ENCODE measurements around the gene CCDC102A. TPM values are rescaled to one million over a fixed set of nuclear protein-coding genes. Genes with fewer than 3 reads are reported as not detected.

The CCDC102A gene
- total RNA-seq, 1 experiment from 2014 or later, result 8.1 TPM

DNA sequence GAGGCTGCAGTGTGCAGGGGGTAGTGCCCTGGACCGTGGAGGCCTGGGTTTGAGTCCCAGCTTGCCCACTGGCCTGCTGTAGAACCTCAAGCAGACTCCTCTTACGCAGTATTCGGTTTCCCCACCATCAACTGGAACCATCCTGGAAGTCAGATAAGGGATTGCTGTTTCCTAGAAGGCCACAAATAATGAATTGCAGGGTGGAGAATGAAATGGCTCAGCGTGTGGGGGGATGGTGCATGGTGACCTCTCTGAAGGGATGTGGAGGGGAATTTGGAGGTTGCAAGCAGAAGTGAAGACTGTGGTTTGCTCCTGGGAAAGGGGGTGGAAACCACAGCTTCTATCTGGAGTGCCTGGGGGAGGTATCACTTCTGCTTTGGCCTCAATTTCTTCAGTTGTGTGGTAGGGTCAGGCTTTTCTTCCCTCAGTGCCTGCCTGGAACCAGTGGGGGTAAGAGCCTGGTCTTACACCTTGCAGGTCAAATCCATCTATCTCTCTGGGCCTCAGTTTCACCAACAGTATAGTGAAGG is 7.8 kb upstream of the CCDC102A start:
- TF ChIP-seq, protein P1, sequence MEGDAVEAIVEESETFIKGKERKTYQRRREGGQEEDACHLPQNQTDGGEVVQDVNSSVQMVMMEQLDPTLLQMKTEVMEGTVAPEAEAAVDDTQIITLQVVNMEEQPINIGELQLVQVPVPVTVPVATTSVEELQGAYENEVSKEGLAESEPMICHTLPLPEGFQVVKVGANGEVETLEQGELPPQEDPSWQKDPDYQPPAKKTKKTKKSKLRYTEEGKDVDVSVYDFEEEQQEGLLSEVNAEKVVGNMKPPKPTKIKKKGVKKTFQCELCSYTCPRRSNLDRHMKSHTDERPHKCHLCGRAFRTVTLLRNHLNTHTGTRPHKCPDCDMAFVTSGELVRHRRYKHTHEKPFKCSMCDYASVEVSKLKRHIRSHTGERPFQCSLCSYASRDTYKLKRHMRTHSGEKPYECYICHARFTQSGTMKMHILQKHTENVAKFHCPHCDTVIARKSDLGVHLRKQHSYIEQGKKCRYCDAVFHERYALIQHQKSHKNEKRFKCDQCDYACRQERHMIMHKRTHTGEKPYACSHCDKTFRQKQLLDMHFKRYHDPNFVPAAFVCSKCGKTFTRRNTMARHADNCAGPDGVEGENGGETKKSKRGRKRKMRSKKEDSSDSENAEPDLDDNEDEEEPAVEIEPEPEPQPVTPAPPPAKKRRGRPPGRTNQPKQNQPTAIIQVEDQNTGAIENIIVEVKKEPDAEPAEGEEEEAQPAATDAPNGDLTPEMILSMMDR (conservative IDR thresholded peaks at IDR 0.05), result no peak
- no peak for TF ChIP-seq EZH2 (IDR thresholded peaks at IDR 0.05; ENCODE audit: low read depth)
- Histone ChIP-seq H3F3A (ENCODE audit: insufficient read depth, low read depth) (no peaks in the 10 kb centered on the region), H3K79me2 (ENCODE audit: low read depth) (no peaks in the 10 kb centered on the region), H3K36me3 (ENCODE audit: low read depth) (no peaks in the 10 kb centered on the region), H3K27ac (no peak overlapping the region), H3K4me1 (replicated peaks; ENCODE audit: insufficient read depth) (no peaks in the 10 kb centered on the region), H4K20me1 (ENCODE audit: insufficient read depth) (no peaks in the 10 kb centered on the region), H3K27me3 (ENCODE audit: insufficient read depth, low read depth) (0 out of 2 replicates have a peak, but pooled peaks cover 7% of the 10 kb centered on the region), H3K9me3 (ENCODE audit: insufficient read depth, low read depth) (no peaks in the 10 kb centered on the region), H3K4me2 (no peak overlapping the region), H2AFZ (no peak overlapping the region), H3K4me3 (no peak overlapping the region), H3K9me2 (ENCODE audit: insufficient read depth) (no peaks in the 10 kb centered on the region)
- DNase-seq, result no peak
- ChIA-PET POLR2A (ENCODE audit: unreplicated experiment) (no interaction called here), CTCF (no interaction called here)
- BruUV-seq (replicated peaks), result no TSS peak
- intact Hi-C loops (cut with micrococcal nuclease; ENCODE audit: unreplicated experiment), result no loop called here

DNA sequence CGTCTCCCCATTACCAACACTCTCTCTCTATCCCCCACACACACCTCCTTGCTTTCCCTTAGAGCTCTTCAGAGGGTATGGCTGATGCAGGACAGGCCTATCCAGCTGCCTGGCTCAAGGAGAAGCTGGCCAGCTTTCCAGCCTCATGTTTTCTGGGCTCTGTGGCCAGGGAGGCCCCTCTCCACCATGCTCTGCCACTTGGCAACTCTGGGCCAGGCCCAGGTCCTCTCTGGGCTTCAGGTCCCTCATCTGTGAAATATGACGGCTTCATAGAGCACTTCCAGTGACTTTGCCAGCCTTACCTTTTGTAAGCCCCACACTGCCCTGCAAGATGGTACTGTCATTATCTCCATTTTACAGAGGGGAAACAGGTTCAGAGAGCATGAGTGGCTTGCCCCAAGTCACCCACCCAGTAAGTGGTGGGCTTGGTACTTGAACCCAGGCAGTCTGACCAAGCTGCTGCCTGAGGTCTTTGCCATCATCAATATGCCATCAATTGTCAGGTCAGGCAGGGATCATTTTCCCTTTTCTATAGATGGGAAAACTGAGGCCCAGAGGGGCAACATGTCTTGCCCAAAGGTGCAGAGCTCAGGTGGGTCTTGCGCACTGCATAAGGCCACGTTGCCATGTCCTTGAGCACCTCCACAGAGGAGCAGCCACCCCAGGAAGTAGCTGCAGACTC is 5.5 kb upstream of the CCDC102A start:
- Histone ChIP-seq H3K4me2 (no peak overlapping the region), H3K79me2 (ENCODE audit: low read depth) (no peaks in the 10 kb centered on the region), H3K27ac (no peak overlapping the region), H4K20me1 (ENCODE audit: insufficient read depth) (no peaks in the 10 kb centered on the region), H2AFZ (no peak overlapping the region), H3K4me1 (replicated peaks; ENCODE audit: insufficient read depth) (no peaks in the 10 kb centered on the region; the same call in 1 of the 2 replicates), H3K9me3 (ENCODE audit: insufficient read depth, low read depth) (no peaks in the 10 kb centered on the region), H3K9me2 (ENCODE audit: insufficient read depth) (no peaks in the 10 kb centered on the region), H3F3A (ENCODE audit: insufficient read depth, low read depth) (peaks cover 3% of the 10 kb centered on the region; the same call in 1 of the 2 replicates), H3K4me3 (no peak overlapping the region), H3K27me3 (ENCODE audit: insufficient read depth, low read depth) (0 out of 2 replicates have a peak, but pooled peaks cover 7% of the 10 kb centered on the region), H3K36me3 (ENCODE audit: low read depth) (no peaks in the 10 kb centered on the region)
- intact Hi-C loops (cut with micrococcal nuclease; ENCODE audit: unreplicated experiment), result no loop called here
- ChIA-PET POLR2A (ENCODE audit: unreplicated experiment) (no interaction called here), CTCF (no interaction called here)
- BruUV-seq (replicated peaks), result no TSS peak
- no peak for TF ChIP-seq EZH2 (IDR thresholded peaks at IDR 0.05; ENCODE audit: low read depth)
- TF ChIP-seq, protein P1 (conservative IDR thresholded peaks at IDR 0.05), result no peak
- DNase-seq, result no peak

DNA sequence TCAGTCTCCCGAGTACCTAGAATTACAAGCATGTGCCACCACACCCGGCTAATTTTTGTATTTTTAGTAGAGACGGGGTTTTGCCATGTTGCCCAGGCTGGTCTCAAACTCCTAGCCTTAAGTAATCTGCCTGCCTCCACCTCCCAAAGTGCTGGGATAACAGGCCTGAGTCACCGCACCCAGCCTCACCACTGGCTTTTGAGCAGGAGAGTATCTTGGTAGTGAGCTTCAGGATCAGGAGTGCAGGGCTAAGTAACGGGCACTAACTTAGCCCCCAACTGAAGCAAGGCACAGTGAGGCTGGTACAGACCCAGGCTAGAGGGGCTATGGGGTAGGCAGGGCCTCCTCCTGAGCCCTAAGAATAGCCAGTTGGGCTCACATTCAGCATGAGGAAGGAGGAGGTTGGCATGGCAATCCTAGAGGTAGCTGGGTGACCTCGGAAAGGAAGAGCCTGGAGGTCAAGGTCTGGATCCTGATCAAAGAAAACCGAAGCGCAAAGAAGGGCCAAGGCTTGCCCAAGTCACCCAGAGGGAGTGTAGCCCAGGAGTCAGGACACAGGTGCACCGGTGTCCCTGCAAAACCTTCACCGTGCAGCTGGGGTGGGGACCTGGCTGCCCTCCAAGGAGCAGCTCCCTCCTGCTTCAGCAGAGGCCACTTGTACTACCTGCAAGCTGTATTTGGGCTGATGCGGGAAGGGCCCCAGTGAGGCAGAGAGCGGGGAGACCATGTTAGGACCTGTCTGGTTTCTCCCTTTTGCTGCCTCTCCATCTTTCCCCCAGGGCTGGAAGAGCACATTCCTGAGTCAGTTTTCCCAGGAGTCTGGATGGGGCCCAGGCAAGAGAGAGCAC is 4.8 kb upstream of the CCDC102A start:
- Histone ChIP-seq H3K9me2 (ENCODE audit: insufficient read depth) (no peaks in the 10 kb centered on the region), H3K79me2 (ENCODE audit: low read depth) (no peaks in the 10 kb centered on the region), H3K4me3 (no peak overlapping the region), H3K9me3 (ENCODE audit: insufficient read depth, low read depth) (no peaks in the 10 kb centered on the region), H3F3A (ENCODE audit: insufficient read depth, low read depth) (peaks cover 3% of the 10 kb centered on the region; the same call in 1 of the 2 replicates), H3K36me3 (ENCODE audit: low read depth) (no peaks in the 10 kb centered on the region), H3K27me3 (ENCODE audit: insufficient read depth, low read depth) (0 out of 2 replicates have a peak, but pooled peaks cover 7% of the 10 kb centered on the region), H3K4me2 (no peak overlapping the region), H2AFZ (no peak overlapping the region), H3K27ac (no peak overlapping the region), H3K4me1 (replicated peaks; ENCODE audit: insufficient read depth) (no peaks in the 10 kb centered on the region; the same call in 1 of the 2 replicates), H4K20me1 (ENCODE audit: insufficient read depth) (no peaks in the 10 kb centered on the region)
- ChIA-PET CTCF (no interaction called here), POLR2A (ENCODE audit: unreplicated experiment) (no interaction called here)
- TF ChIP-seq, protein P1 (conservative IDR thresholded peaks at IDR 0.05), result no peak
- TF ChIP-seq EZH2 (IDR thresholded peaks at IDR 0.05; ENCODE audit: low read depth), result no peak
- DNase-seq, result no peak
- BruUV-seq (replicated peaks), result no TSS peak
- intact Hi-C loops (cut with micrococcal nuclease; ENCODE audit: unreplicated experiment), result no loop called here
